GM19463 (cell line): Measurements from ENCODE around the gene ARHGAP6.
A peak's percentile ranks its signal among the peaks of the same experiment; 100 is the strongest.
"Not testable (repeated sequence)": the region's sequence is repeated elsewhere in the genome, so short reads cannot be mapped to it uniquely, and the experiment has no call there.

Source experiments
- ATAC-seq: cut with Tn5 transposase; IDR thresholded peaks from one replicate; pipeline ENCODE4 v1.9.1; 2021; ENCODE audit warnings: mild to moderate bottlenecking, moderate library complexity; ENCODE audit not compliant: unreplicated experiment

ARHGAP6 gene

GRCh38 chrX:11261260-11261659 lies 404.5 kb downstream of the ARHGAP6 start:
- ATAC-seq: no peak

GRCh38 chrX:11259437-11259836 lies 406.3 kb downstream of the ARHGAP6 start:
- no peak for ATAC-seq

- no peak for ATAC-seq
Measured at GRCh38 chrX:11257711-11258110, 408.0 kb downstream of the ARHGAP6 start.

- no peak for ATAC-seq
Measured at GRCh38 chrX:11257290-11257689, 408.4 kb downstream of the ARHGAP6 start.

GRCh38 chrX:11254417-11255109 lies 411.2 kb downstream of the ARHGAP6 start:
- ATAC-seq: no peak

- no peak for ATAC-seq
Measured at GRCh38 chrX:11244636-11245035, 421.1 kb downstream of the ARHGAP6 start.

- no peak for ATAC-seq
Measured at GRCh38 chrX:11242704-11243103, 423.0 kb downstream of the ARHGAP6 start.

GRCh38 chrX:11241720-11242119 lies 424.0 kb downstream of the ARHGAP6 start:
- ATAC-seq: no peak

GRCh38 chrX:11239230-11239629 lies 426.5 kb downstream of the ARHGAP6 start:
- ATAC-seq: peak; percentile 95

GRCh38 chrX:11235377-11235776 lies 430.3 kb downstream of the ARHGAP6 start:
- not testable (repeated sequence) for ATAC-seq

- no peak for ATAC-seq
Measured at GRCh38 chrX:11215191-11215921, 450.4 kb downstream of the ARHGAP6 start.

- no peak for ATAC-seq
Measured at GRCh38 chrX:11214346-11215190, 451.2 kb downstream of the ARHGAP6 start.

- ATAC-seq: no peak
Measured at GRCh38 chrX:11212741-11213140, 453.0 kb downstream of the ARHGAP6 start.

- no peak for ATAC-seq
Measured at GRCh38 chrX:11210415-11210801, 455.3 kb downstream of the ARHGAP6 start.

GRCh38 chrX:11209798-11210414 lies 455.8 kb downstream of the ARHGAP6 start:
- no peak for ATAC-seq

- no peak for ATAC-seq
Measured at GRCh38 chrX:11206716-11207115, 459.0 kb downstream of the ARHGAP6 start.

GRCh38 chrX:11205796-11206195 lies 459.9 kb downstream of the ARHGAP6 start:
- no peak for ATAC-seq

- ATAC-seq: no peak
Measured at GRCh38 chrX:11197671-11198070, 468.0 kb downstream of the ARHGAP6 start.

GRCh38 chrX:11196476-11196875 lies 469.2 kb downstream of the ARHGAP6 start:
- no peak for ATAC-seq

- no peak for ATAC-seq
Measured at GRCh38 chrX:11193035-11193469, 472.7 kb downstream of the ARHGAP6 start.
